ENCODE data around the gene DMRT1.

DNA sequence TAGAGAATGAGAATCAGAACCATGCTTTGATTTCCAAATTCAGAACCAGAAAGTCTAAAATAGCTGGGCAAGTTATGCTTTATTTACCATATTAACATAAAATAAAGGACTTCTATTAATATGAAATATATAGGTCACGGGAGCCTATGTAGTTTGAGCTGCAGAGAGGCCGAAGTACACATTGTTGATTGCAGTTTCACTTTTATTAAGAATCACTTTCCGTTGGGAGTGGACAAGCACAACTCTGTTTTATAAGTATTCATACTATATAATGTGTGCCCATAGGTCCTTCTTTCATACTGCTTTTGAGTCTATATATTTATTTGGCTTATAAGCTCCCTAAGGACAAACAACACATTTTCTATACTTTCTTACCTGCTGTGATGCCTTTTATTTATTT lies 76.2 kb downstream of the DMRT1 start:
- TF ChIP-seq, protein P1, sequence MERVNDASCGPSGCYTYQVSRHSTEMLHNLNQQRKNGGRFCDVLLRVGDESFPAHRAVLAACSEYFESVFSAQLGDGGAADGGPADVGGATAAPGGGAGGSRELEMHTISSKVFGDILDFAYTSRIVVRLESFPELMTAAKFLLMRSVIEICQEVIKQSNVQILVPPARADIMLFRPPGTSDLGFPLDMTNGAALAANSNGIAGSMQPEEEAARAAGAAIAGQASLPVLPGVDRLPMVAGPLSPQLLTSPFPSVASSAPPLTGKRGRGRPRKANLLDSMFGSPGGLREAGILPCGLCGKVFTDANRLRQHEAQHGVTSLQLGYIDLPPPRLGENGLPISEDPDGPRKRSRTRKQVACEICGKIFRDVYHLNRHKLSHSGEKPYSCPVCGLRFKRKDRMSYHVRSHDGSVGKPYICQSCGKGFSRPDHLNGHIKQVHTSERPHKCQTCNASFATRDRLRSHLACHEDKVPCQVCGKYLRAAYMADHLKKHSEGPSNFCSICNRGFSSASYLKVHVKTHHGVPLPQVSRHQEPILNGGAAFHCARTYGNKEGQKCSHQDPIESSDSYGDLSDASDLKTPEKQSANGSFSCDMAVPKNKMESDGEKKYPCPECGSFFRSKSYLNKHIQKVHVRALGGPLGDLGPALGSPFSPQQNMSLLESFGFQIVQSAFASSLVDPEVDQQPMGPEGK (CRISPR knock-in tag; IDR thresholded peaks at IDR 0.05; ENCODE audit: borderline replicate concordance), result no peak
- TF ChIP-seq CSDC2 (CRISPR knock-in tag; IDR thresholded peaks at IDR 0.05) (no peak), ZNF70 (CRISPR knock-in tag; IDR thresholded peaks at IDR 0.05) (no peak), ZNF8 (CRISPR knock-in tag; IDR thresholded peaks at IDR 0.05) (no peak), TOX (CRISPR knock-in tag; IDR thresholded peaks at IDR 0.05; ENCODE audit: borderline replicate concordance) (no peak), GLIS3 (CRISPR knock-in tag; IDR thresholded peaks at IDR 0.05) (no peak), PPARA (CRISPR knock-in tag; IDR thresholded peaks at IDR 0.05; ENCODE audit: borderline replicate concordance) (no peak), ESRRG (CRISPR knock-in tag; IDR thresholded peaks at IDR 0.05) (no peak)
- TF ChIP-seq, protein P2, sequence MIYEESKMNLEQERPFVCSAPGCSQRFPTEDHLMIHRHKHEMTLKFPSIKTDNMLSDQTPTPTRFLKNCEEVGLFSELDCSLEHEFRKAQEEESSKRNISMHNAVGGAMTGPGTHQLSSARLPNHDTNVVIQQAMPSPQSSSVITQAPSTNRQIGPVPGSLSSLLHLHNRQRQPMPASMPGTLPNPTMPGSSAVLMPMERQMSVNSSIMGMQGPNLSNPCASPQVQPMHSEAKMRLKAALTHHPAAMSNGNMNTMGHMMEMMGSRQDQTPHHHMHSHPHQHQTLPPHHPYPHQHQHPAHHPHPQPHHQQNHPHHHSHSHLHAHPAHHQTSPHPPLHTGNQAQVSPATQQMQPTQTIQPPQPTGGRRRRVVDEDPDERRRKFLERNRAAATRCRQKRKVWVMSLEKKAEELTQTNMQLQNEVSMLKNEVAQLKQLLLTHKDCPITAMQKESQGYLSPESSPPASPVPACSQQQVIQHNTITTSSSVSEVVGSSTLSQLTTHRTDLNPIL (CRISPR knock-in tag; IDR thresholded peaks at IDR 0.05; ENCODE audit: low read depth), result no peak
